GM21360 (cell line): ENCODE data around the gene UBALD2.
"Not testable (repeated sequence)": the region's sequence is repeated elsewhere in the genome, so short reads cannot be mapped to it uniquely, and the experiment has no call there.

ENCODE experiments used
- ATAC-seq: cut with Tn5 transposase; IDR thresholded peaks from one replicate; pipeline ENCODE4 v1.9.1; 2021; ENCODE audit warnings: mild to moderate bottlenecking, moderate library complexity; ENCODE audit not compliant: unreplicated experiment

UBALD2 gene

DNA sequence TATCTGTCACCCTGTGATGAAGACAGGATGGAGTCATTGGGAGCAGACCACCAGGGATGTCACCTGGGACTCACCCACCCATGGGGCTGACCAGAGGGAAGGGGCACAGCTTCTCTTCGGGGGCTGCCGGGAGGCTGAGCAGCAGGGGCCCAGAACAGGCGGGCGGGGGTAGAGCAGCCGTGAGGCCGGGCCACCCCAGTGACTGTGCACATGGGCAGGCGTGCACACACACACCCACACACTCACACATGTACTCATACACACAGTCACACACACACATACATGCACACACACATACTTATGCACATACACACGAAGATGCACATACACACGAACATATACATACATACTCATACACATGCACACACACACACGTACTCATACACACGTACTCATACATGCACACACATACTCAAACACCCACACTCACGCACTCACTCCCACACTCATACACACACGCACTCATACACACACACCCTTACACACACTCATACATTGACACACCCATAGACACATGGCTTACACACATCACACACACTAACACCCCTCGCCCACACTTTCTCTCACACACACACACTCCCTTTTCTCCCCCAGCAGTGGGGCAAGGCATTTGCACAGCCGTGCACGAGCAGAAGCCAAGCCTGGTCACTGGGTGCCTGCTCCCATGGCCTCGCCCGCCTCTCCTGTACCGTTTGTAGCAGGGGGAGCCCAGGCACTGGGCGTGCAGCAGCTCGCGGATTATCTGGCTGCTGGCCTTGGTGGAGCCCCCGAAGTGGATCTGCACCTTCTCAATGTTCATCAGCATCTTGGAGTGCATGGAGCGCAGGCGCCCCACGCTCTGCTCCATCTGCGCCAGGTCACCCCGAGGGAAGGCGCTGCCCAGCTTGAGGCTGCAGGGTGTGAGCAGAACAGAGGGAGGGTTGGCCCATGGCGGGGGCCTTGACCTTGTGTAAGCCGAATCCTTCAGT, 12.4 kb downstream of the UBALD2 start:
- ATAC-seq = no peak

- no peak for ATAC-seq
Measured at GRCh38 chr17:76278268-76278908, 13.2 kb downstream of the UBALD2 start.

GRCh38 chr17:76278952-76279741, 14.0 kb downstream of the UBALD2 start:
- no peak for ATAC-seq

- ATAC-seq = no peak
Measured at GRCh38 chr17:76279742-76280287, 14.7 kb downstream of the UBALD2 start.

DNA sequence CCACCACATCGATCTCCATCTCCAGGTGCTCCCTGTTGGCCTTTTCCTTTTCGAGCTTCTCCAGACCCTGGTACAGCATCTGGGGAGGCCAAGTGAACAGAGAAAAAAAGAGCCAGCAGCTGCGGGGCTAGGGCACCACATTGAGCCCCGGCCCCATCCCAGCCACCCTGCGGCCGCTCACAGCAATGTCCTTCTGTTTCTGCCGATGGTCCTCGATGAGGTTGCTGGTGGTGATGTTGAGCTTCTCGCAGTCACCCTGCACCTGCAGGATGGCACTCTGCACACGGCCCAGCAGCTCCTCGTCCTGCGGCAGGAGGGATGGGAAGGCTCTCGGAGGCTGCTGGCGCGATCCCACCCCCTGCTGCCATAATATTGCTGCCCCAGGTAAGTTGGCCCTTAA, 15.5 kb downstream of the UBALD2 start:
- no peak for ATAC-seq

- no peak for ATAC-seq
Measured at GRCh38 chr17:76281573-76282371, 16.6 kb downstream of the UBALD2 start.

DNA sequence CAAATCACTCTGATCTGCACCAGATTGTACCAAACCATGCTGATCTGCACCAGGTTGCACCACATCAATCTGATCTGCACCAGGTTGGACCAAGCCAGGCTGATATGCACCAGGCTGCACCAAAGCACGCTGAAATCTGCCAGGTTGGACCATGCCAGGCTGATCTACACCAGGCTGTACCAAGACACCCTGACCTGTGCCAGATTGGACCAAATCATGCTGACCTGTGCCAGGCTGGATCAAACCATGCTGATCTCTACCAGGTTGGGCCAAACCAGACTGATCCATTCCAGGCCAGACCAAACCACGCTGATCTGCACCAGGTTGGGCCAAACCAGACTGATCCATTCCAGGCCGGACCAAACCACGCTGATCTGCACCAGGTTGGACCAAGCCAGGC, 27.4 kb downstream of the UBALD2 start:
- ATAC-seq = no peak

- no peak for ATAC-seq
Measured at GRCh38 chr17:76293106-76293505, 28.0 kb downstream of the UBALD2 start.

DNA sequence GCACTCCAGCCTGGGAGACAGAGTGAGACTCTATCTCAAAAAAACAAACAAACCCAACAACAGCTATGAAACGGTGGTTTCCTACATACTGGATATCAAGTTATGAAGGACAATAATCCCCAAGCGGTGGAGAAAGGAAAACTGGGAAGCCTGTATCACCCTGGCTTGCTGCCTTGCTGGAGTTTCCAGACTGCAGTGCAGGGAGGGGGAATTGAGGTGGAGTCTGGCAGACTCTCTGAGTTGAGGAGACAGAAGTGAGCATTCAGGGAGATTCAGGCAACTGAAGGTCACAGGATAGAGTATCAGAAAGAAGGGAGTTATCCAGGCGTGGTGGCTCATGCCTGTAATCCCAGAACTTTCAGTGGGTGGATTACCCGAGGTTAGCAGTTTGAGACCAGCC, 31.0 kb downstream of the UBALD2 start:
- no peak for ATAC-seq

- ATAC-seq = no peak
Measured at GRCh38 chr17:76296889-76297288, 31.7 kb downstream of the UBALD2 start.

- ATAC-seq = no peak
Measured at GRCh38 chr17:76297436-76297835, 32.3 kb downstream of the UBALD2 start.

DNA sequence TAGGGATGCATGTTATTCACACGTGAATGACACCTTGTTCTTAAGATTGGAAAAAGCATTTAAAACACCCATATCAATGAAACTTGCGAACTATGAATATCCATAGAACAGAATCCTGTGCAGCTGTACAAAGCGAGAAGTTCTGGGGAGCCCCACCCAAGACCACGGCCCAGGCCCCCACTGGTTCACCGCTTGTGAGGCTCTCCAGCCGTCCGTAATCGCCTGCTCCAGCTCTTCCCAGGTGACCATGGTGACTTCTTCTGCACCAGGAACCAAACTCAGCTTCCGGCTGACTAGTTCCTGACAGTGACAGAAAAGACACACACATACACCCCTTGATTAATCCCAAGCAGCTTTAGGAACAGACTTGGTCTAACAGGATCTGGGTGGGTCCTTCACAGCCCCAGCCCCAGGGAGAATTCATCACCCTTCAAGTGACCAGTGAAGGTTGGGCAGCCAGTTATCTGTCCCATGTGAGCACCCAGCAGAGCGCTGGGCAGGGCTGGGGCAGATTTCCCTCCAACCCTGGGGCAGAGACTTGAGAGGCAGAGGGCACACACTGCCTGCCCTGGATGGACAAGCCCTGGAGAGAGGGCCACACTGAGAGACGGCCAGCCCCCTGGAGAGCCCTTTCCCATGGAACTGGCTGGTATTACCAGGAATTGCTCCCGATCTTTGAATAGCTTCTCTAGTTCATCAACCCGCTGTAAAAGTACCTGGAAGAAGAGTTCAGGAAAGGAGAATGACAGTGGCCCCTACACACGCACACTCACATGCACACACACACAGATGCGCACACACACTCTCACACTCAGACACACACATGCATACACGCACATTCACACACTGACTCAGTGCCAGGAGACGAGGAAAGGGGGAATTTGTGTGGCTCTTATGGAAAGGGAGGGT, 39.3 kb downstream of the UBALD2 start:
- ATAC-seq = no peak

DNA sequence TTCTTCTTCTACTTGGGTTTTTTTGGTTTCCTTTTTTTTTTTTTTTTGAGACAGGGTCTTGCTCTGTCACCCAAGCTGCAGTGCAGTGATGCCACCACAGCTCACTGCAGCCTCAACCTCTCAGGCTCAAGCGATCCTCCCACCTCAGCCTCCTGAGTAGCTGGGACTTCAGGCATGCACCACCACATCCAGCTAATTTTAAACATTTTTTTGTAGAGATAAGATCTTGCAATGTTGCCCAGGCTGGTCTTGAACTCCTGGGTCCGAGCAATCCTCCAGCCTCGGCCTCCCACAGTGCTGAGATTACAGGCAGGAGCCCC, 39.9 kb downstream of the UBALD2 start:
- ATAC-seq = not testable (repeated sequence)

GRCh38 chr17:76307299-76307965, 42.3 kb downstream of the UBALD2 start:
- no peak for ATAC-seq

GRCh38 chr17:76307966-76308338, 42.8 kb downstream of the UBALD2 start, which contains the start of gene QRICH2:
Gene QRICH2, minus strand, starts transcription at chr17:76308276. Its CDS starts 278 bp downstream, at chr17:76307998.
- no peak for ATAC-seq

DNA sequence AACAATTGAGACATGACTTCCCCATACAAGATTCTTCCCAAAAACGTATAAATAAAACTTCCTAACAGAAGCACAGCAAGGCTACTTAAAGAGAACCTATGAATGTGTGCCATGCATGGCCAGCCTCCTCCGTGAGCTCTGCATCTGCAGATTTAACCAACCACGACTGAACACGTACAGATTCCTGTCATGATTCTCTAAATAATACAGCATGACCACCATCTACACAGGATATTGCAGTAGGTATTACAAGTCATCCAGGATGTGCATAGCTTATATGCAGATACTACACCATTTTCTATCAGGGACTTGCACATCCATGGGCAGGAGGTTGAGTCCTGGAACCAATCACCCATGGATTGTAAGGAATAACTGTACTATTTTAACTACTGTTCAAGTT, 44.3 kb downstream of the UBALD2 start:
- no peak for ATAC-seq

GRCh38 chr17:76312735-76313134, 47.6 kb downstream of the UBALD2 start:
- ATAC-seq = no peak

- no peak for ATAC-seq
Measured at GRCh38 chr17:76314392-76315227, 49.5 kb downstream of the UBALD2 start.
